ENCODE results near the gene TSC1.

The TSC1 gene

GRCh38 chr9:132857616-132858342 is 86.6 kb downstream of the TSC1 start:
- H3K9ac ChIP-seq (ENCODE audit: low read length): no peak overlapping the region
- H3K4me1 ChIP-seq (ENCODE audit: control insufficient read depth, insufficient read depth, low read length): peaks cover 8% of the 10 kb centered on the region
- no peaks in the 10 kb centered on the region for H3K27me3 ChIP-seq (ENCODE audit: control insufficient read depth, insufficient read depth, low read length)
- H3K27ac ChIP-seq (ENCODE audit: low read depth, low read length): no peak overlapping the region
- H3K4me3 ChIP-seq (ENCODE audit: low read length): no peak overlapping the region
- H3K36me3 ChIP-seq (ENCODE audit: control insufficient read depth, insufficient read depth, low read length): no peaks in the 10 kb centered on the region

DNA sequence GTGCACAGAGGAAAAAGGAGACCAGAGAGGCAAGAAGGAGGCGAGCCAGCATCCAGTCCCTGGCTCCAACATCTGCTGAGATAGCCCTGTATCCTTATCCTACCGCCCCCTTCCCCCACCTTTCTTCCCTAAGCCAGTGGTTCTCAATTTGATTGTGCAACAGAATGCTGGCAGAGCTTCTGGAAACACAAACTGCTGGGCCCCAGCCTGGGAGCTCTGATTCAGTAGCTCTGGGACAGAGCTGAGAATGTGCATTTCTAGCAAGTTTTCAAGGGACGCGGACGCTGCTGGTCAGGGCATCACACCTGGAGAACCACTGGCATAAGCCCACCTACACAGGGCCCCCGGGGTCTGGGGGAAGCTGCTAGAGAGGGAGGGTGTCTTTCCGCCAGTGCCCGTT is 87.4 kb downstream of the TSC1 start:
- no peak overlapping the region for H3K27ac ChIP-seq (ENCODE audit: low read depth, low read length)

GRCh38 chr9:132855904-132856303 is 88.5 kb downstream of the TSC1 start:
- no peak overlapping the region for H3K27ac ChIP-seq (ENCODE audit: low read depth, low read length)
- H3K9ac ChIP-seq (ENCODE audit: low read length): no peak overlapping the region
- H3K36me3 ChIP-seq (ENCODE audit: control insufficient read depth, insufficient read depth, low read length): no peaks in the 10 kb centered on the region
- H3K4me3 ChIP-seq (ENCODE audit: low read length): no peak overlapping the region
- no peaks in the 10 kb centered on the region for H3K27me3 ChIP-seq (ENCODE audit: control insufficient read depth, insufficient read depth, low read length)
- peaks cover 8% of the 10 kb centered on the region for H3K4me1 ChIP-seq (ENCODE audit: control insufficient read depth, insufficient read depth, low read length)

More for the DNA sequence above, 87.4 kb downstream of the TSC1 start:
- H3K4me1 ChIP-seq (ENCODE audit: control insufficient read depth, insufficient read depth, low read length): peaks cover 8% of the 10 kb centered on the region
- H3K27me3 ChIP-seq (ENCODE audit: control insufficient read depth, insufficient read depth, low read length): no peaks in the 10 kb centered on the region
- H3K36me3 ChIP-seq (ENCODE audit: control insufficient read depth, insufficient read depth, low read length): no peaks in the 10 kb centered on the region
- no peak overlapping the region for H3K9ac ChIP-seq (ENCODE audit: low read length)
- no peak overlapping the region for H3K4me3 ChIP-seq (ENCODE audit: low read length)

DNA sequence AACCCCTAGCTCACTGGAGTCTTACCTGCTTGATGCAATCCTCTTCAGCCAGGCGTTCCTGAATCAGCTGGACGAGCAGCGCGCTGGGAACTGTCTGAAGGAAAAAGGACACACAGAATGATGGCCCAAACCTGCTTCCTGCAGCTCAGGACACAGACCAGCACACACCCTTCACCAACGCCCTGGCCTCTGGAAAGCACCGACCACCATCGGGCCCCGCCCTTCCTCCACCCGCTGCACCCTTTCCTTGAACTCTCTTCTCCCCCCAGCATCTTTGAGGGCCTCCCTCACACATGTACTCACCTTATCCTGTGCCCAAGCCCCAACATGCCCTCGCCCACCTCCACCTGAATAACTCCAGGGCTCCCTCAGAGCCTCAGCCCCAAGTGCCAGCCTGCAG is 89.6 kb downstream of the TSC1 start:
- no peaks in the 10 kb centered on the region for H3K27me3 ChIP-seq (ENCODE audit: control insufficient read depth, insufficient read depth, low read length)
- H3K9ac ChIP-seq (ENCODE audit: low read length): no peak overlapping the region
- H3K4me3 ChIP-seq (ENCODE audit: low read length): no peak overlapping the region
- H3K36me3 ChIP-seq (ENCODE audit: control insufficient read depth, insufficient read depth, low read length): no peaks in the 10 kb centered on the region
- H3K4me1 ChIP-seq (ENCODE audit: control insufficient read depth, insufficient read depth, low read length): peaks cover 8% of the 10 kb centered on the region
- no peak overlapping the region for H3K27ac ChIP-seq (ENCODE audit: low read depth, low read length)

GRCh38 chr9:132853482-132853881 is 90.9 kb downstream of the TSC1 start:
- Histone ChIP-seq H3K36me3 (ENCODE audit: control insufficient read depth, insufficient read depth, low read length) (no peaks in the 10 kb centered on the region), H3K4me3 (ENCODE audit: low read length) (no peak overlapping the region), H3K27ac (ENCODE audit: low read depth, low read length) (no peak overlapping the region), H3K4me1 (ENCODE audit: control insufficient read depth, insufficient read depth, low read length) (peaks cover 8% of the 10 kb centered on the region), H3K27me3 (ENCODE audit: control insufficient read depth, insufficient read depth, low read length) (no peaks in the 10 kb centered on the region), H3K9ac (ENCODE audit: low read length) (no peak overlapping the region)

- H3K36me3 ChIP-seq (ENCODE audit: control insufficient read depth, insufficient read depth, low read length): no peaks in the 10 kb centered on the region
- peak overlapping the region; percentile 66 for H3K27ac ChIP-seq (ENCODE audit: low read depth, low read length)
- H3K9ac ChIP-seq (ENCODE audit: low read length): no peak overlapping the region
- H3K27me3 ChIP-seq (ENCODE audit: control insufficient read depth, insufficient read depth, low read length): no peaks in the 10 kb centered on the region
- H3K4me3 ChIP-seq (ENCODE audit: low read length): peak overlapping the region; percentile 3
- H3K4me1 ChIP-seq (ENCODE audit: control insufficient read depth, insufficient read depth, low read length): no peaks in the 10 kb centered on the region
These were observed 95.2 kb downstream of the TSC1 start for GRCh38 chr9:132849185-132849706.

DNA sequence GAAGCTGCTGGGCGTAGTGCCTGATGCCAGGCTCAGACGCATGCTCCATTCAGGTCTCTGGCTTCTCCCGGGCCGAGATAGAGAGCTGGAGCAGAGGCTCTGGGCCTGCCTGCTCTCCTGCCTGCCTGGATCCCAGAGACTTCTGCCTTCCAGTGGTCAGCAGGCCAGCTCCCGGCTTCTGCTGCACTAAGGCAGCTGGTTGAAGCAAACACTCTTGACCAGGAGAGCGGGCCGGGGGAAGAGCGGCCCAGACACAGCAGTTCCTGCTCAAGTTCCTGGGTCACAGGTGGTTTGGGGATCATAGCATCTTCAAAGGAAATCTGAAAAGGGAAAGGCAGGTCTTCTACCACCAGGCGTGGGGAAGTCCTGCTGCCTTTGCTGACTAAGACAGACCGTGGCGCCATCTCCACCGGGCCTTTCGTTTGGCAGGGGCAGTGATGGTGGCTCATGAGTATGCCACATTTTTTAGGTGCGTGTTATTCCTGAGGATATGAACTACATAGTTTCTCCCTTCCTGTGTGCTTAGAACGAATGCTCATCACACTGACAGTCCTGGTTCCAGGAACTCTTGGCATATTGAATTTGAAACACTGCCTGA is 97.4 kb downstream of the TSC1 start:
- Histone ChIP-seq H3K4me1 (ENCODE audit: control insufficient read depth, insufficient read depth, low read length) (no peaks in the 10 kb centered on the region), H3K9ac (ENCODE audit: low read length) (no peak overlapping the region), H3K27ac (ENCODE audit: low read depth, low read length) (no peak overlapping the region), H3K36me3 (ENCODE audit: control insufficient read depth, insufficient read depth, low read length) (no peaks in the 10 kb centered on the region), H3K27me3 (ENCODE audit: control insufficient read depth, insufficient read depth, low read length) (no peaks in the 10 kb centered on the region), H3K4me3 (ENCODE audit: low read length) (no peak overlapping the region)

DNA sequence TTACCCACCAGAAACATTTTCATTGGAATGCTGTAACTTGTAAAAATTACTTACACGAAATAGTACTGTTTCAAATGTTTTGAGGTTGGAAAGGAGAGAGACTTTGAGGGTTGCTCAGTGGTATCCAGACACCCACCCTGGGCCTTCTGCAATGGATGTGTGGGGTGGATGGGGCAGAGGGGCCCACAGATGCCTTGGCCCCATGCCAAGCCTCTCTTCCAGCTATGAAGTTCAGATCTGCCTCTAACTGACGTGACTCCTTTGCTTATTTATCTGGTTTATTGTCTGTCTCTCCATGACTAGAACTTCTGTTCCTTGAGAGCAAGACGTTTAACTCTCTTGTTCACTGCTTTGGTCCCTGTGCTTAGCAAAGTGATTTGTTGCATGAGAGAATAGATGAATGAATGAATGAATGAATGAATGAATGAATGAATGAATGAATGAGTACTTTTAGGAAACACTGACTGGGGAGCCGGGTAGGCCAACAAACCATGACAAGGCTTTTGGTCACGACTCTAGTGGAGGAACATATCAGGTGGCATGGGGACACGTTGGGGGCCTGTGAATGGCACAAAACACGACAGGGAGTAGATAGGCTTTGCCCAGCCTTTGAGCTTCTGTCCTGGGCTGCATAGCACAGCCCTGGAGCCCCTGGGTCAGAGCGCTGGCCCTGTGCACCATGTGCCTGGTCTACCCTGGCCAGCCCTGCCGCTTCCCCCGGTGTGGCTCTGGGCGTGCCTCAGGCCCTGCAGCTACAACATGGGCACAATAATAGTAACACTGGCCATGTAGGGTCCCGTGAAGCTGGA is 98.1 kb downstream of the TSC1 start:
- H3K4me3 ChIP-seq (ENCODE audit: low read length): no peak overlapping the region
- H3K36me3 ChIP-seq (ENCODE audit: control insufficient read depth, insufficient read depth, low read length): no peaks in the 10 kb centered on the region
- H3K9ac ChIP-seq (ENCODE audit: low read length): no peak overlapping the region
- no peaks in the 10 kb centered on the region for H3K4me1 ChIP-seq (ENCODE audit: control insufficient read depth, insufficient read depth, low read length)
- H3K27ac ChIP-seq (ENCODE audit: low read depth, low read length): no peak overlapping the region
- H3K27me3 ChIP-seq (ENCODE audit: control insufficient read depth, insufficient read depth, low read length): no peaks in the 10 kb centered on the region

GRCh38 chr9:132842124-132843044 is 102.0 kb downstream of the TSC1 start:
- Histone ChIP-seq H3K9ac (ENCODE audit: low read length) (no peak overlapping the region), H3K27ac (ENCODE audit: low read depth, low read length) (no peak overlapping the region), H3K27me3 (ENCODE audit: control insufficient read depth, insufficient read depth, low read length) (no peaks in the 10 kb centered on the region), H3K36me3 (ENCODE audit: control insufficient read depth, insufficient read depth, low read length) (no peaks in the 10 kb centered on the region), H3K4me3 (ENCODE audit: low read length) (no peak overlapping the region), H3K4me1 (ENCODE audit: control insufficient read depth, insufficient read depth, low read length) (no peaks in the 10 kb centered on the region)

All from rectal smooth muscle tissue (tissue), 1 donor.